Fibroblast of pulmonary artery (primary cell): ENCODE measurements around the gene BCL2L14.

Source experiments
- DNase-seq: peaks from one replicate; pipeline ENCODE4 v3.0.0-alpha.2; 2010; ENCODE audit warnings: low read depth
- H3K4me3 ChIP-seq: replicated peaks from 2 replicates; pipeline ENCODE4 v1.5.1; 2011; ENCODE audit warnings: low read depth, mild to moderate bottlenecking, control low read depth, low read length, moderate library complexity
- TF ChIP-seq, protein P1 (sequence below): IDR thresholded peaks from 2 replicates; pipeline ENCODE4 v1.5.1; 2011; ENCODE audit warnings: mild to moderate bottlenecking, control low read depth, low read length, inconsistent platforms; ENCODE audit errors: missing control alignments

BCL2L14 gene

DNA sequence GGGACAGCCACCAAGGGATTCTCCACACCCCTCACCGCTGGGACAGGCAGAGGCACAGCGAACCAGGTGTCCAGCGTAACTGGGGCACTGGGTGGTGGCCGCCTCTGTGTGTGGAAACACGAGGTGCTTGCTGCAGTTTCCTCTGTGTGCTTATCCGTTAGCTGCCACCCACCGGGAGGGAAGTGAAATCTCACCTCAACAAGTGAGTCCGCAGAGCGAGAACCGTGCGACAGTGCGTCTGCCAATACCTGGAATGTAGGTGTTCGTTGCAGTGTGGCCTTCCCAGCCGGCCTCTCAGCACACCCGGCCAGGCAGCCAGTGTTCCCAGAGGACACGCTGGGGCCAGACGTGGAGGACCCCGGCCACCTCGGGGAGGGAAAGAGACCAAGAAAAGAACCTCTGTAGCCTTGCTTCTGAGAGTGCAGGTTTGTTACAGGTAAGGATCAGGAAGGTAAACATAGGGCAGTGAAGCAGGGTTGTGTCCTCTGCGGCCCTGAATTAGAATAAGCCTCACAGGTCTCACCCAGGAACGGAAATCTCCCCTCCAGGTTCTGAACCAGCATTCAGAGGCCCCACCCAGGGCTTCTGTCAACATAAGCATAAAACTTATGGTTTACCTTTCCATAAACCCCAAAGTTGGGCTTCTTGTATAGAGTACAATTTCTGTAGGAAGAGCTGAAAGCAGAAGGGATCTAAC lies 1.5 kb downstream of the BCL2L14 start:
- H3K4me3 ChIP-seq = no peak overlapping the region
- DNase-seq = no peak
- TF ChIP-seq, protein P1, sequence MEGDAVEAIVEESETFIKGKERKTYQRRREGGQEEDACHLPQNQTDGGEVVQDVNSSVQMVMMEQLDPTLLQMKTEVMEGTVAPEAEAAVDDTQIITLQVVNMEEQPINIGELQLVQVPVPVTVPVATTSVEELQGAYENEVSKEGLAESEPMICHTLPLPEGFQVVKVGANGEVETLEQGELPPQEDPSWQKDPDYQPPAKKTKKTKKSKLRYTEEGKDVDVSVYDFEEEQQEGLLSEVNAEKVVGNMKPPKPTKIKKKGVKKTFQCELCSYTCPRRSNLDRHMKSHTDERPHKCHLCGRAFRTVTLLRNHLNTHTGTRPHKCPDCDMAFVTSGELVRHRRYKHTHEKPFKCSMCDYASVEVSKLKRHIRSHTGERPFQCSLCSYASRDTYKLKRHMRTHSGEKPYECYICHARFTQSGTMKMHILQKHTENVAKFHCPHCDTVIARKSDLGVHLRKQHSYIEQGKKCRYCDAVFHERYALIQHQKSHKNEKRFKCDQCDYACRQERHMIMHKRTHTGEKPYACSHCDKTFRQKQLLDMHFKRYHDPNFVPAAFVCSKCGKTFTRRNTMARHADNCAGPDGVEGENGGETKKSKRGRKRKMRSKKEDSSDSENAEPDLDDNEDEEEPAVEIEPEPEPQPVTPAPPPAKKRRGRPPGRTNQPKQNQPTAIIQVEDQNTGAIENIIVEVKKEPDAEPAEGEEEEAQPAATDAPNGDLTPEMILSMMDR = no peak

DNA sequence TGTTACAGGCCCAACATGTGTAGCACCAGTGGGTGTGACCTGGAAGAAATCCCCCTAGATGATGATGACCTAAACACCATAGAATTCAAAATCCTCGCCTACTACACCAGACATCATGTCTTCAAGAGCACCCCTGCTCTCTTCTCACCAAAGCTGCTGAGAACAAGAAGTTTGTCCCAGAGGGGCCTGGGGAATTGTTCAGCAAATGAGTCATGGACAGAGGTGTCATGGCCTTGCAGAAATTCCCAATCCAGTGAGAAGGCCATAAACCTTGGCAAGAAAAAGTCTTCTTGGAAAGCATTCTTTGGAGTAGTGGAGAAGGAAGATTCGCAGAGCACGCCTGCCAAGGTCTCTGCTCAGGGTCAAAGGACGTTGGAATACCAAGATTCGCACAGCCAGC lies 8.6 kb downstream of the BCL2L14 start:
- TF ChIP-seq, protein P1 = no peak
- H3K4me3 ChIP-seq = no peak overlapping the region
- DNase-seq = peak; percentile 38

DNA sequence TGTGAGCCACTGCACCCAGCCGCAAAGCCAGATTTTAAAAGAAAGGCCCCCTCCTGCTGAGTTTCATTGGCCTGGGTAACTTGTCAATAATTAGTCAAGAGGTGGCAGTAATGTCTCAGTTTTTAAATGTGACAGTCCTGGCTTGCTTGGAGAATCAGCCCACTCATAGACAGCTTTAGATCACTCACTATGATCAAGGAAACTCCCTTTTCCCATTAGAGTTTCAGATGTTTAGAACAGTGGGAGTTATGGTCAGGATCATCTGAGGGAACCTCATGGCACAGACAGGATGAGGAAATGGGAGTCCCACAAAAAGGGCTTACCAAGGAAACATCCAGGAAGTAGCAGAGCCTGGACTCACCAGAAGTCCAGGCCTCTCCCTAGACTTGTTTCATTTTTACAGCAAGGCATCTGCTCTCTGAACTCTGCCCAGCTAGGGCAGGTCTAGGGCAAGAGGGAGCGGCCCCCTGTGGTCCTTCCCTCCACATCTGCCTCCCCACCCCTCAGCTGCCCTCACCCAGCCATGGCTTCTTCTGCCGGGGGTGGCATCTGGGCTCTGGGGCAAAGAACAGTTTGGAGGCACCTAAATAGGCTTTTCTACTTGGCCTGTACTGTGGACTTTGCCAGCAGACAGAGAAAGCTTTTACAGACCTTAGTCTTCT lies 11.2 kb downstream of the BCL2L14 start:
- no peak overlapping the region for H3K4me3 ChIP-seq
- TF ChIP-seq, protein P1 = peak; percentile 37
- peak; percentile 71 for DNase-seq

DNA sequence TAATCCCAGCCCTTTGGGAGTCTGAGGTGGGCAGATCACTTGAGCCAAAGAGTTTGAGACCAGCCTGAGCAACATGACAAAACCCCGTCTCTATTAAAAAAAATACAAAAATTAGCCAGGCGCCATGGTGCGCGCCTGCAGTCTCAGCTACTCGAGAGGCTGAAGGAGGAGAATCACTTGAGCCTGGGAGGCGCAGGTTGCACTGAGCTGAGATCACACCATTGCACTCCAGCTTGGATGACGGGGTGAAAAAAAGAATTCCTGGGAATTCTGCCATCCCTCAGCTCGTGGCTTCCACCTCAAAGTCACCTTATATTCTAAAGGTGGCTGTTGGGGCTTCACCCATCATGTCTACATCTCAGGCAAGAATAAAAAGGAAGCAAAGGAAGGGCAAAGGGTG lies 12.9 kb downstream of the BCL2L14 start:
- TF ChIP-seq, protein P1 = no peak
- no peak for DNase-seq
- H3K4me3 ChIP-seq = no peak overlapping the region

DNA sequence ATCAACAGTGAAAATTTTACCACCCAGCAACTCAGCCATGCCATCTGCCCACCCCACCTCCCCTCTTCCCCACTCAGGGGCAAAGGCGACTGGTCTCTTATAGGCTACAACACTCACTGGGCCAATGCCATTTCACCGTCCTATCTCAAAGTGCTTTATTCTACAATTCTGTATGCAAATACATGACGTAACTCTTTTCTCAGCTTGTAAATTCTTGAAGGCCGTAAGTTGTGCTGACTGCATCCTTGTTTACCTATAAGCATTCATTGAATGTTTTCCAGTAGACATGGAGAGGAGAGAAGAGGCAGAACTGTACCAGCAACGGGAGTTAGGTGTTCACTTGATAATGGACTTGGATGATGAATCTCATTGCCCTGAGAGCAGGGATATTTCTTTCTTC lies 15.6 kb downstream of the BCL2L14 start:
- DNase-seq = no peak
- H3K4me3 ChIP-seq = no peak overlapping the region
- TF ChIP-seq, protein P1 = no peak

DNA sequence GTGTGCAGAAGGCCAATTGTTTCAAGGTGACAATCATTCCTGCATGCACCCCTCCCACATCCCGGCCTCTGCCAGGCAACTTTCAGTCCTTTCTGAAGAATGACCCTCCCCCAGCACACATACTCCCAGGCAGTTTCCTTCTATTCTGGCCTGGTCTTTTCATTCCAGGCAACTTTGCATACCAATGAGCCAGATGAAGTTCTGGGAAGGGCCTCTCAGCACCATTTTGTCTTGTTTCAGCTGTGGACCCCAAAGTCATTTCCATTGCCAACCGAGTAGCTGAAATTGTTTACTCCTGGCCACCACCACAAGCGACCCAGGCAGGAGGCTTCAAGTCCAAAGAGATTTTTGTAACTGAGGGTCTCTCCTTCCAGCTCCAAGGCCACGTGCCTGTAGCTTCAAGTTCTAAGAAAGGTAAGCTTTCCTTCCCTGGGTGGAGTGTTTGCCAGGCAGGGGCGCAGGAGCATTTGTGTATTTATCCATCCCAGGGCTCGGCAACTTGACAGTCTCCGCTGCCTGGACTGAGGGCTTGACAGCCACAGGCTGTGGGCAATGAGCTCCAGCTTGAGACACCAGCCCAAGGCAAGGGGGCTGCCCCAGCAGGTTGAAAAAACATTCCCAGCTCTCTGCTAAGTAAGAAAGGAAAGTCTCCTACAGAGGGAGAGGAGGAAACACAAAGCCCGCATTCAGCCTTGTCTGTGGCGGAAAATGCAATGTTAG lies 16.4 kb downstream of the BCL2L14 start:
- TF ChIP-seq, protein P1 = no peak
- no peak for DNase-seq
- H3K4me3 ChIP-seq = no peak overlapping the region

DNA sequence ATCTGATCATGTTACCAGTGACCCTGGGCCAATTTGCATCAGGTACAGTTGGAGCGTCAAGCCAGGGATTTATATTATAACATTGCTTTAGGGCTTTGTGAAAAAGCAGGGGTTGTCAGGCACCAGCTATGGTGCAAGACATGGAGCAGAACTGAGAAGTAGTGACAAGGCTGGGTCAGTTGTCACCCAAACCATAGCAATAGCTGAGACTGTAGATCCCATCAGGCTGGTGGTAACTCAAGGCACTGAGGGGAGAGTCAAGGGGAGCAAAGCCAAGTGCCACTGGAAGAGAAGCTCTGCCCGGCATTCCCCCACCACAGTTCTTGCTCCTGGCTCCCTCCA lies 16.9 kb downstream of the BCL2L14 start:
- H3K4me3 ChIP-seq = no peak overlapping the region
- DNase-seq = no peak
- TF ChIP-seq, protein P1 = no peak
